ENCODE measurements around the gene TMED4. TPM values are rescaled to one million over a fixed set of nuclear protein-coding genes. Genes with fewer than 3 reads are reported as not detected.

TMED4 gene
- total RNA-seq: 62.8 and 88.8 TPM in 2 replicates

GRCh38 chr7:44581879-44582603 lies at the start of gene TMED4:
TSS of gene TMED4 (minus strand) at chr7:44582231. CDS start at chr7:44582206, 25 bp downstream.

GRCh38 chr7:44606341-44607140 lies 24.5 kb upstream of the TMED4 start, which contains the start of gene OGDH:
TSS of gene OGDH (plus strand) at chr7:44606627. CDS start at chr7:44624344, 17,717 bp downstream.

GRCh38 chr7:44573464-44574286 lies 8.4 kb downstream of the TMED4 start, which contains the start of gene DDX56:
TSS of gene DDX56 (minus strand) at chr7:44573908. CDS start at chr7:44573895, 13 bp downstream.

GRCh38 chr7:44541028-44541869 lies 40.8 kb downstream of the TMED4 start, which contains the start of gene NPC1L1:
TSS of gene NPC1L1 (minus strand) at chr7:44541330. CDS start at chr7:44541259, 71 bp downstream.

Other genes with a start within 250 kb of the TMED4 start
- 39.7 and 41.3 TPM in 2 replicates for gene NUDCD3, start 91.6 kb downstream of the TMED4 start, total RNA-seq
- gene NPC1L1, start 40.9 kb downstream of the TMED4 start, total RNA-seq: not detected in 2 replicates
- 29.8 and 36.3 TPM in 2 replicates for gene DDX56, start 8.3 kb downstream of the TMED4 start, total RNA-seq
- gene OGDH, start 24.4 kb upstream of the TMED4 start, total RNA-seq: 39.3 and 40.8 TPM in 2 replicates
- 9.0 and 11.2 TPM in 2 replicates for gene ZMIZ2, start 166.6 kb upstream of the TMED4 start, total RNA-seq
- 1,805 and 1,884 TPM in 2 replicates for gene PPIA, start 214.4 kb upstream of the TMED4 start, total RNA-seq